Colonic mucosa (tissue), 4 donors: ENCODE measurements around the gene SKIDA1. TPM values are rescaled to one million over a fixed set of nuclear protein-coding genes. Genes with fewer than 3 reads are reported as not detected.

ENCODE experiments used
- DNase-seq: peaks from one replicate; pipeline ENCODE4 v3.0.0-alpha.2; 2020
- H3K27ac ChIP-seq: fragments of 200-600 bp; one replicate; pipeline ENCODE4 v1.8.0; 2021
- H3K27me3 ChIP-seq: fragments of 200-600 bp; one replicate; pipeline ENCODE4 v1.8.0; 2021
- H3K36me3 ChIP-seq: fragments of 200-600 bp; one replicate; pipeline ENCODE4 v1.8.0; 2021
- H3K4me1 ChIP-seq: fragments of 200-600 bp; one replicate; pipeline ENCODE4 v1.8.0; 2021; ENCODE audit warnings: mild to moderate bottlenecking
- H3K4me3 ChIP-seq: fragments of 200-600 bp; one replicate; pipeline ENCODE4 v1.8.0; 2021
- H3K9ac ChIP-seq, 2 donors: one replicate each; pipeline ENCODE4 v1.7.0; 2013; ENCODE audit warnings: control low read depth in 2 of 2, low read depth in 2 of 2, low read length in 2 of 2
- H3K9me3 ChIP-seq: fragments of 200-600 bp; one replicate; pipeline ENCODE4 v1.8.0; 2021
- CTCF ChIP-seq: fragments of 200-600 bp; IDR thresholded peaks from one replicate; pipeline ENCODE4 v1.8.0; 2022; ENCODE audit warnings: antibody characterized with exemption, mild to moderate bottlenecking
- intact Hi-C: fragments of 100-400 bp; cut with DNase I; formaldehyde crosslinking; loops from one replicate; pipeline ENCODE4 v1.14.1; 2022
- total RNA-seq, 2 donors: library from RNA; stranded (reverse); fragmentation: NEBNext Ultra II Directional in 1 of 2; extraction: Animal tissue kit (Norgen Biotek cat#: 25700) in 1 of 2; gene quantifications; one replicate each; pipeline ENCODE4 v1.2.1, GENCODE V29; 2021
- donor health status: healthy.
- donor health status: DM: no; HTN: no; CAD: no.
- donor health status: DM: no; HTN: no; CAD: no.

SKIDA1 gene
- total RNA-seq, 2 donors from 2014 or later, result 0.10 to 0.45 TPM

DNA sequence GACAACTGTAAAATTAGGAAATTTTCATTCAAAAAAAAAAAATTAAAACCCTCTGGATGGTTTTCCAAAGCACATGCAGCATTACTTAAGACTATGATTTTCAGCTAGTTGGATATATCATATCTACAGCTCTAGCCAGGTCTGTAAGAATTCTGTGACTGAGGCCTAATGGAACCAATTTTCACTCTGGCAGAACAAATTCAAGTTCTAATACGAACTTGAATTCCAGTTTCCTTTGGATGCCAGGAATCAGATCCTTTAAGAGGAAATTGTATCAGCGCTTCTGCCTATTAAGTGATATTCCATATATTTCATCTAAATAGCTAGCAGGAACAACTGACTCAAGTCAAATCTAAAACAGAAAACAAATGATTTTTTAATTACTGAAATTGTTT lies 34.8 kb downstream of the SKIDA1 start:
- H3K9ac ChIP-seq, result no peak overlapping the region
- no peaks in the 10 kb centered on the region for H3K36me3 ChIP-seq
- no peak overlapping the region for H3K27ac ChIP-seq
- no peaks in the 10 kb centered on the region for H3K9me3 ChIP-seq
- peaks cover 6% of the 10 kb centered on the region for H3K4me1 ChIP-seq
- TF ChIP-seq CTCF, result no peak
- no peak overlapping the region for H3K4me3 ChIP-seq
- no peak for DNase-seq
- peaks cover 20% of the 10 kb centered on the region for H3K27me3 ChIP-seq
- intact Hi-C loops, result loop anchor here (5.0 to 10.0 kb wide), 3 partner anchors 216 to 1504 kb away; no protein-coding TSS in a partner anchor

- no peak for DNase-seq
- H3K36me3 ChIP-seq, result no peaks in the 10 kb centered on the region
- peaks cover 6% of the 10 kb centered on the region for H3K4me1 ChIP-seq
- no peak overlapping the region for H3K9ac ChIP-seq
- intact Hi-C loops, result loop anchor here (5.0 to 10.0 kb wide), 3 partner anchors 215 to 1505 kb away; no protein-coding TSS in a partner anchor
- no peak overlapping the region for H3K4me3 ChIP-seq
- peaks cover 16% of the 10 kb centered on the region for H3K27me3 ChIP-seq
- TF ChIP-seq CTCF, result no peak
- H3K9me3 ChIP-seq, result no peaks in the 10 kb centered on the region
- no peak overlapping the region for H3K27ac ChIP-seq
Observed at GRCh38 chr10:21490028-21490710, 35.3 kb downstream of the SKIDA1 start.

- Histone ChIP-seq H3K36me3 (no peaks in the 10 kb centered on the region), H3K4me3 (no peak overlapping the region), H3K9me3 (no peaks in the 10 kb centered on the region), H3K27ac (no peak overlapping the region), H3K9ac (no peak overlapping the region), H3K27me3 (peaks cover 5% of the 10 kb centered on the region), H3K4me1 (no peaks in the 10 kb centered on the region)
- no peak for TF ChIP-seq CTCF
- no peak for DNase-seq
- intact Hi-C loops, result no loop called here
Observed at GRCh38 chr10:21488957-21489446, 36.5 kb downstream of the SKIDA1 start.

DNA sequence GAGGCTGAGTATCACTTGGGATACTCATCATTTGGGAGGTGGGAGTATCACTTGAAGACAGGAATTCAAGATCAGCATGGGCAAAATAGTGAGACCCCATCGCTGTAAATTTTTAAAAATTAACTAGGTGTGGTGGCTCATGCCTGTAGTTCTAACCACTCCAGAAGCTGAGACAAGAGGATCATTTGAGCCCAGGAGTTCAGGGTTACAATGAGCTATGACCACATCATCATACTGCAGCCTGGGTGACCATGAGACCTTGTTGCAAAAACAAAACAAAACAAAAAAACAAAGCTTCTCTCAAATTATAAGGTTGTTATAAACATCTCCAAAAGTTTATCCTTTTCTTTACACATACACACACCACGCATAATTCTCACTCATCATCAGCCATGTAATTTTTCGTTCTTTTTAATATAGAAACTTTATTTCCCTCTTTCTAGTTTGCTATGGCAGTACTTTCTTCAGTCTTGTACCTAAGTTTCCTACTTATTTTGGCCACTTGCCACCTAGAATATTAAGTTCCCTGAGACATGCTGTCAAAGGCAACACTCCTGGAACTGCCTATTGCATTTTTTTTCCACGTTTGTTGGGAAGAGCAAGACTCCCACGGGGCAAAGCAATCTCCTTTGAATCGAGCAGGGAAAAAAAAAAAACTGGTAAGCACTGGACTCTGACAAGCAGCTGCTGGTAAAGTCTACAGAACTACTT lies 37.1 kb downstream of the SKIDA1 start:
- Histone ChIP-seq H3K27ac (no peak overlapping the region), H3K9me3 (no peaks in the 10 kb centered on the region), H3K9ac (no peak overlapping the region), H3K36me3 (no peaks in the 10 kb centered on the region), H3K4me1 (no peaks in the 10 kb centered on the region), H3K27me3 (no peaks in the 10 kb centered on the region), H3K4me3 (no peak overlapping the region)
- DNase-seq, result no peak
- intact Hi-C loops, result no loop called here
- no peak for TF ChIP-seq CTCF

DNA sequence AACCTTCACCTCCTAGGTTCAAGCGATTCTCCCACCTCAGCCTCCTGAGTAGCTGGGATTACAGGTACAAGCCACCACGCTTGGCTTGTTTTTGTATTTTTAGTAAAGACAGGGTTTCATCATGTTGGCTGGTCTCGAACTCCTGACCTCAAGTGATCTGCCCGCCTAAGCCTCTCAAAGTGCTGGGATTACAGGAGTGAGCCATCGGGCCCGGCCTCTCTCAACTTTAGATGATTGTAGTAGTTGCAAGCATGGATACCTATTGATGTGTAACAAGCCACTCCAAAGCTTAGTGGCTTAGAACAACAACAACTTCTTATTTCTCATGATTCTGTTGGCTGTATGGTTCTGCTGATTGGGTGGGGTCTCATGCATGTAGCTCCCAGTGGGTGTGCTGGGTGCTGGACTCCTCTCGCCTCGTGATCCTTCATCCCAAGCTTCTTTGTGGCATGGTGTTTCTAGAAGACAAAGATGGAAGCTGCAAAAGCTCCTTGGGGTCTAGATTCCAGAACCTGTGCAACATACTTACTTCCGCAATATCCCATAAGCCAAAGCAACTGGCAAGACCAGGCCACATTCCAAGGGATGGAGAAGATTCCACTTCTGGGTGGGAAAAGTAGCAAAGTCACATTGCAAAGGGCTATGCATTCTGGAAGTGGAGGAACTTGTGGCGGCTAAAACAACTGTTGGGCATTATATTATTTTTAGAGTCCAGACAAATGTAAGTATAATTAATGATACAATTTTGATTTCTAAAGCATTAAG lies 37.9 kb downstream of the SKIDA1 start:
- Histone ChIP-seq H3K36me3 (no peaks in the 10 kb centered on the region), H3K4me3 (no peak overlapping the region), H3K9me3 (no peaks in the 10 kb centered on the region), H3K27ac (no peak overlapping the region), H3K4me1 (no peaks in the 10 kb centered on the region), H3K27me3 (no peaks in the 10 kb centered on the region), H3K9ac (no peak overlapping the region)
- intact Hi-C loops, result no loop called here
- no peak for DNase-seq
- no peak for TF ChIP-seq CTCF
